ENCODE measurements around the gene NEK6.

NEK6 gene

GRCh38 chr9:124388275-124389048 lies 130.7 kb downstream of the NEK6 start:
- no peak overlapping the region for H3K4me3 ChIP-seq
- TF ChIP-seq CTCF (IDR thresholded peaks at IDR 0.05): no peak
- H3K27ac ChIP-seq: no peak overlapping the region
- no peak for DNase-seq (ENCODE audit: low spot score)

- no peak for DNase-seq (ENCODE audit: low spot score)
- Histone ChIP-seq H3K4me3 (no peak overlapping the region), H3K27ac (no peak overlapping the region)
- no peak for TF ChIP-seq CTCF (IDR thresholded peaks at IDR 0.05)
These were observed 131.6 kb downstream of the NEK6 start for GRCh38 chr9:124389146-124389939.

GRCh38 chr9:124390794-124391658 lies 133.3 kb downstream of the NEK6 start:
- DNase-seq (ENCODE audit: low spot score): no peak
- no peak for TF ChIP-seq CTCF (IDR thresholded peaks at IDR 0.05)
- H3K27ac ChIP-seq: no peak overlapping the region
- H3K4me3 ChIP-seq: no peak overlapping the region

- TF ChIP-seq CTCF (IDR thresholded peaks at IDR 0.05): no peak
- no peak for DNase-seq (ENCODE audit: low spot score)
- Histone ChIP-seq H3K4me3 (no peak overlapping the region), H3K27ac (no peak overlapping the region)
These were observed 134.6 kb downstream of the NEK6 start for GRCh38 chr9:124392254-124392870.

GRCh38 chr9:124392871-124393460 lies 135.2 kb downstream of the NEK6 start:
- Histone ChIP-seq H3K27ac (no peak overlapping the region), H3K4me3 (no peak overlapping the region)
- DNase-seq (ENCODE audit: low spot score): no peak
- TF ChIP-seq CTCF (IDR thresholded peaks at IDR 0.05): no peak

- no peak for TF ChIP-seq CTCF (IDR thresholded peaks at IDR 0.05)
- no peak overlapping the region for H3K4me3 ChIP-seq
- DNase-seq (ENCODE audit: low spot score): no peak
- H3K27ac ChIP-seq: no peak overlapping the region
These were observed 136.4 kb downstream of the NEK6 start for GRCh38 chr9:124394167-124394566.

Data from coronary artery (tissue), 2 donors.